ENCODE measurements around the gene USP17L15. TPM values are rescaled to one million over a fixed set of nuclear protein-coding genes. Genes with fewer than 3 reads are reported as not detected.

The USP17L15 gene
- polyA plus RNA-seq, 4 donors, result not detected

Other genes starting within 250 kb of the USP17L15 start
- gene FAM90A26, start 64.0 kb upstream of the USP17L15 start, polyA plus RNA-seq, result not detected
- gene USP17L10, start 23.7 kb upstream of the USP17L15 start, polyA plus RNA-seq, result not detected
- gene USP17L11, start 19.0 kb upstream of the USP17L15 start, polyA plus RNA-seq, result not detected
- not detected for gene USP17L12, start 14.2 kb upstream of the USP17L15 start, polyA plus RNA-seq
- not detected for gene USP17L13, start 9.5 kb upstream of the USP17L15 start, polyA plus RNA-seq
- gene USP17L17, start 9.5 kb downstream of the USP17L15 start, polyA plus RNA-seq, result not detected
- not detected for gene USP17L18, start 14.2 kb downstream of the USP17L15 start, polyA plus RNA-seq
- gene USP17L19, start 19.0 kb downstream of the USP17L15 start, polyA plus RNA-seq, result not detected
- not detected for gene USP17L20, start 23.7 kb downstream of the USP17L15 start, polyA plus RNA-seq
- not detected for gene USP17L21, start 28.5 kb downstream of the USP17L15 start, polyA plus RNA-seq
- gene USP17L22, start 33.2 kb downstream of the USP17L15 start, polyA plus RNA-seq, result not detected
- gene USP17L24, start 90.8 kb downstream of the USP17L15 start, polyA plus RNA-seq, result not detected
- not detected for gene USP17L25, start 95.5 kb downstream of the USP17L15 start, polyA plus RNA-seq
- not detected for gene USP17L26, start 100.3 kb downstream of the USP17L15 start, polyA plus RNA-seq
- gene USP17L5, start 105.0 kb downstream of the USP17L15 start, polyA plus RNA-seq, result not detected
- gene USP17L27, start 109.8 kb downstream of the USP17L15 start, polyA plus RNA-seq, result not detected
- gene USP17L28, start 114.5 kb downstream of the USP17L15 start, polyA plus RNA-seq, result not detected
- not detected for gene USP17L29, start 119.3 kb downstream of the USP17L15 start, polyA plus RNA-seq
- not detected for gene USP17L30, start 128.7 kb downstream of the USP17L15 start, polyA plus RNA-seq
- not detected for gene DEFB131A, start 210.0 kb downstream of the USP17L15 start, polyA plus RNA-seq